IPS-11a (cell line): ENCODE results near the gene COL4A1.

Experiments used
- H3K4me3 ChIP-seq: one replicate; pipeline ENCODE4 v1.5.1; 2013; ENCODE audit warnings: low read depth, low read length, control low read depth

COL4A1 gene

GRCh38 chr13:110179116-110179856, 127.7 kb downstream of the COL4A1 start:
- H3K4me3 ChIP-seq = no peak overlapping the region

DNA sequence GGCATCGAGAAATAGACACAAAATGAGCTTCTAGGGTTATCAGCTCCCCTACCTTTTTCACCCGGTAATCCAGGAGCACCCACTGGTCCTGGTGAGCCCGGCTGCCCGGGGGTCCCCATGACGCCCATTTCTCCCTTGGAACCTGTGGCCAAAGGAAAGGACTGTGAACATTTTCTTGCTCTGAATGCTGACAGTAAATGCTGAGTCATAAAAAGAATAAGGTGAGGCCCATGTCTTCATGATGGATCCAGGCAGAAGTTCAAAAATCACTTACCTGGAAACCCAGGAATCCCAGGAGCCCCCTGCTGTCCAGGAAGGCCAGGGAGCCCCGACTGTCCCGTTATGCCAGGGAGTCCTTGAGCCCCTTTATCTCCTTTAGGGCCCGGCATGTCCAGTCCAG, 129.2 kb downstream of the COL4A1 start:
- no peak overlapping the region for H3K4me3 ChIP-seq

DNA sequence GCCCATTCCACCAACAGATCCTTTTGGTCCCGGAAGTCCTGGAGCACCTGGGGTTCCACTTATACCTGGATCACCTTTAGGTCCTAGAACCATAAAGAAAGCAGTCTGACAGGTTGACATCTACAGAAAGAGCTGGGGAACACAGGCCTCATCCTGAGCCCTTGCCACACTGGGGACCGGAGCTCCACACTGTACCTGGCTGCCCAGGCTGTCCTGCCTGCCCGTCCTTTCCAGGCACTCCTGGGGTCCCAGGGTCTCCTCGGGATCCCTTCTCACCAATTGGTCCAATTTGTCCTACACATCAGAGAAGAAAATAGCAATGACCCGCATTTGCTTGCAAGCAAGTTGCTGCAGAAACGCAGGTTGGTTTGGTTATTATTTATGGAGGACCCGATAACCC, 130.5 kb downstream of the COL4A1 start:
- no peak overlapping the region for H3K4me3 ChIP-seq

DNA sequence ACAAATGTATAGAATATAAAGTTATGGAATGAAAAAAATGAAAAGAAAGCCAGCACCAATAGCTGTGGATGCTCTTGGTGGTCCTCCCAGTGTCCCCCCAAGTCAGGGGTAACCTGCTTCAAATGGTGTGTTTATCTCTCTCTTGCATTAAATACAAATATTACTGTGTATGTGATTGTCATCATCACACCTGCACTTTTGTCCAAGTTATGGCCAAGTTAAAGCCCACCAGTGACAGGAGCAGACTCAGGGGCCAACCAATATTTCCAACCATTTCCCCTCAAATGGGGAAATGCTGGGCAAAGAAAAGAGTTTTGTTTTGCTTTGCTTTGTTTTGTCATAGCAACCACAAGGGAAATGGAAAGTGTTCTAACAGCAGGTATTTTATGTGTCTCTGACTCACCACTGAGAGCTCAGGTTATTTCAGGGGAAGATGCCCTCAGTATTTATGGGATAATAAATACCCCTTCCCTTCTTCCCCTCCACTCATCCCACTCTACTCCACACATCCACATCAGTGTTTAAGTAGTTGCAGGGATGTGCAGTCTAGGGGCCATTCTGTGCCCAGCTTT, 133.6 kb downstream of the COL4A1 start:
- no peak overlapping the region for H3K4me3 ChIP-seq

DNA sequence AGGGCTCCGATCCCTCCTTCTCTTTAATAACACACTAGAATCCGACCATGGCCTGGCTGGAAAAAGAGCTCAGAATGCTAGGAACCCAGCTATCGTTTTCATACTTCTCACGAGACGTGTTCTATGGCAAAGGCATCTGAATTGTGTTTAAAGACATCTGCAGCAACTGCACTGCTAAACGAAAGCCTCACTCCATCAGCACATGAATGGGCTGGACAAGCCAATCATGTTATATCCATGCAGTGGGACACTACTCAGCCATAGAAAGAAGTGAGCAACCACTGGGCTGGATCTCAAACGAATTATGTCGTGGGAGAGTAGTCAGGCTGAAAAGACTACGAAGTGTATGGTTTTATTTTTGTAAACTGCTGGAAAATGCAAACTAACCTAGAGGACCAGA, 136.1 kb downstream of the COL4A1 start:
- H3K4me3 ChIP-seq = no peak overlapping the region

DNA sequence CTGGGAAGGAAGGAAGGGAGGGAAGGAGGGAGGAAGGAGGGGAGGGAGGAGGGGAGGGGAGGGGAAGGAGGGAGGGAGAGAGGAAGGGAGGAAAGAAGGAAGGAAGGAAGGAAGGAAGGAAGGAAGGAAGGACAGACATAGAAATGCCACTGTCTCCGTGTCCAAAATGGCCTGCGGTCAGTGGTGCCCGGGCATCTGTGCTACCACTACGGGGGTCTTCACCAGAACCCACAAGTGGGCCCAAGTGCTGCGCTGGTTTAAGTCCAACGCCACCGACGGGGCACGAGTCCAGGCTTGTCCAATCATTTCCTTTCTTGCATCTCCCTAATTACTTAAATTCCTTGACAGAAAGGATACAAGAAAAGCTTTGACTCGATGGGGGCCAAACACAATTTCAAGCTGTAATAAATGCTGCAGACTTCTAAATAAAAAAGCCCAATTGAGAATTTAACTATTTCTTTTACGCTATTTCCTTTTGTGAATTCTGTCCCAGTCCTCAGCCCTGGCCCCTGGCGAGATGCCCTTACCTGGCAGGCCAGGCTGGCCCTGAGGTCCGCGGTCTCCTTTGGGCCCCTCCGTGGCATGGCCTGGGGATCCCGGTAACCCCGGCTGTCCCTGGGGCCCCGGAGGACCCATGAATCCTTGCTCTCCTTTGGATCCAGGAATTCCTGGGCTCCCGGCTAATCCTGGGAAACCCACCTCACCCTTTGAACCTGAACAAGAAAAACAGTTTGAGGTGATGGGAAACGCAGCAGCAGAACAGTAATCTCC, 136.8 kb downstream of the COL4A1 start:
- no peak overlapping the region for H3K4me3 ChIP-seq

DNA sequence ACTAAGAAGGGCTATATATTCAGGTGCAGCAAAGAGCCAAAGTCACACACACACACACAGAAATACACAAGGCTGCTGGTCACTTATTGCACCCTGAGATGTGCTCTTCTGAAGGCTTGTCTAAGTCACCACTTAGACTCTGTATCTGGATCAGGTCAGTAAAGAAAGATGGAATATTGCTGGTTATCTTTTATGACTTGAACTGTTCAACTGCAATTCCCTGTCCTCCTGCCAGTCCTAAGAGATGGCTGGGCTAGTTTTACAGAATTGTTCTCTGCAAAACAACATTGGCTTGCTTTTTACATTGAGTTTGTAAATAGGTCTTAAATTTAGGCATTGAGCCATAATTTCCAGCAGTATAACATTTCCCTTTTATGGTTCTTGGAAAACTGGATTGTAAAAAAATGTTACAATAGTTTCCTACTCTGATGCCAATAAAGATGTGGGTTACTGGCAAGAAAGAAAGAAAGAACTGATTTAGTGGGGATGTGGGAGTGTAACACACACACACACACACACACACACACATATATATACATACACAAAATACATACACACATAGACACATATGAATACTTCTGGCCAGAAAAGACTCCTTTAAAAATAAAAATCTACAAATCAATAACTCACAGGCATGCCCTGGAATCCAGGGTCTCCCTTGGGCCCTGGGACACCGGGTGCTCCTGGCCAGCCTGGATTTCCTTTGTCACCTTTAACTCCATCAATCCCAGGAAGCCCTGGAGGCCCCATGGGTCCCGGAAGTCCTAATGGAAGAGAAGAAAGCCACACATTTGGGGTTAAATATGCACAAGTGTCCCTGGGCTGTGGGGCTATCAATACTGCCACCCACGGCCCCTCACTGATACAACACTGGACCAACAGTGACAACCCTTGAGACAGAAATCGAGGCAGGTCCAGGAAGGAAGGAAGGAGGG, 137.7 kb downstream of the COL4A1 start:
- no peak overlapping the region for H3K4me3 ChIP-seq

DNA sequence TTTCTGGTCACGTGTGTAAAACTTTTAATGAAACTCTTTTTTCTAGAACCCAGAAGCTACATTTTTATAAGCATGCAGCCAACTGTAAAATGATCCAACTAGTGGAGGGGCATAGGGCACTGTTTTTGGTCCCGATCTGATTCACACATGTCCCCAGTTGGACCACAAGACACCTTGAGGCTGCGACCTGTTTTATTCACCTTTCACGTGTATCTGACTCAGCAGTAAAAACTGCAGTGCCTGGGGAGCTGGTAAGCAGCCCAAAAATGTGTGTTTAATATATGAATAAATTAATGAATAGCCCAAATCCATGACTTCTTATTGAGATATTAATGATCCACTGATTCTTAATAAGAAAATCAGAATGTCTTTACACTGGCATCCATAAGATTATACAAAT, 140.4 kb downstream of the COL4A1 start:
- no peak overlapping the region for H3K4me3 ChIP-seq

DNA sequence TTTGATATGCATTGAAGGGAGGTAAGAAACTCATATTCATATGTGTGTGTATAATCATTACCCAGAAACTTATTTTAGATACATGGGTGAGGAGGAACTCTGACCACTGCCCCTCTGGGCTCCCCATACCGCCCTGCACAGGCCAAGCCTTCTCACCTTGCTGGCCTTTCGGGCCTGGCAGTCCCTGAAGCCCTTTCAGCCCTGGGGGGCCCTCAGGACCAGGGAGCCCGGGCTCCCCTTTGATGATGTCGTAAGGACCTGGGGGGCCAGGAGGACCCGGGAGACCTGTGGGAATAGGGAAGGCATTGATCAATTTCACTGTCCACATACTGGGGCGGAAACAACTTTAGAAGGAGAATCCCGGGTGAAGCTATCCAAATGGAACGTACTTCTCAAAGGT, 142.3 kb downstream of the COL4A1 start:
- H3K4me3 ChIP-seq = no peak overlapping the region

DNA sequence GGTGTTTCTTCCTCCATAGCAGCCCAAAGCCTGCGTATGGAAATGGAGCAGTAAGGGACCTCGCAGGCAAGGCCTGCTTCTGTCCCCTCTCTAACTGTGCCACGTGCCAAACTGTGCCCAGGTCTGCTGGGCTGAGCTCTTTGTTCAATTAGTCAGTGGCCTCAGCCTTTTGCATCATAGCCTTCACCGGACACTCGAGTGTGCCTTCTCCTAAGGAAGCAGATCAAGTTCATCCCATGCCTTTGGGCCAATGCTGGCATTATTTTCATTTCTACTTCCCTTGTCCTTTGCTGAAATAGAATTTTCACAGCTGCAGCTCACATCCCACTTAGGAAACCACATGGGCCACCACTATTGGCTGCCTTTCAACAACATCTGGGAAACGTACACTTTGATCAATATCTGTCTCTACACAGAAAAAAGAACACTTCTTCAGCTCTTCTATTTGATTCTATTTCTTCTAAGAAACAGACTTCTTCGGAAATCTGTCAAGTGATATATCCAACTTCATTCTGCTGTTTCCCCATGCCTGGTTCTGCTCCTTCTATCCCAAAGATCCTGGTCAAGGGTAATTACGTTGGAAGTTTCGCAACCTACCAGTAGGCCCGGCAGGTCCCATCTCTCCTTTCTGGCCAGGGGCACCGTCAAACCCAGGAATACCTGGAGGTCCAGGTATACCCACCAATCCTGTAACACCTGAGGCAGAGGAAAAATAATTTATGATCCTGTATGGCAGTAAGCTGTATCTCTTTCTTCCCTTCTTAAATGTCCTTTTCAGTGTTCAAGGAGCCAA, 143.9 kb downstream of the COL4A1 start:
- no peak overlapping the region for H3K4me3 ChIP-seq

- H3K4me3 ChIP-seq = no peak overlapping the region
Observed at GRCh38 chr13:110162053-110162452, 144.9 kb downstream of the COL4A1 start.

DNA sequence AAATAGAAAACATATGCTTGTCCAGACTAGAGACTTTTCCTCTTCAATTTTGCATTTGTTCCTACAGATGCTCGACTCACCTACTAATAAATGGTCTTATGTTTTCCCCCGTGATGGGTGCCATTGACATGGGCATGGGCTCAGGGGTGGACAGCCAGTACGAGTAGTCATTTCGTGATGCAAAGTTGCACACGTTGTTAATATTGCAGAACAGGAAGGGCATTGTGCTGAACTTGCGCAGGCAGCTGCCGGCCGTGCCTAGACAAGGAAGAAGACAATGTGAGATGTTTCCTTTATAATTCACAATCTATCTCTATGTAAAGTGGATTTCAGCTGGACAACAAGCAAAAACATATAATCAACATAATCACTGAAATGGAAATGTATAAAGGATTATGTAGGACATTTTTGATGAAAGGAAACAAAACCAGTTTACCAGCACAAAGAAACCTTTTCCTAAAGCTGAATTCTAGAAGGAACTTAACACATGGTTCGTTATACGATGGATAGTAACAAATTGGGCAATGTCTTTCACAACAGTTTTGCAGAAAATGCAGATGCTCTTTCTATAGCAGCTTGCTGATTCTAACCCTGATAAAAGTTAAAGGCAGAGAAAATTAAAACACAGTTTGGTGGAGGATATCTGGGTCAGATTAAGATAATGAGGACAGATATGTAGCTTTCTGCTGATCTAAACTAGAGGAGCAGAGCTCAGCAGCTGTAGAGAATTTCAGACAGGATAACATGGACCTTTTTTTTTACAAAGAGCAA, 145.7 kb downstream of the COL4A1 start:
- H3K4me3 ChIP-seq = no peak overlapping the region

DNA sequence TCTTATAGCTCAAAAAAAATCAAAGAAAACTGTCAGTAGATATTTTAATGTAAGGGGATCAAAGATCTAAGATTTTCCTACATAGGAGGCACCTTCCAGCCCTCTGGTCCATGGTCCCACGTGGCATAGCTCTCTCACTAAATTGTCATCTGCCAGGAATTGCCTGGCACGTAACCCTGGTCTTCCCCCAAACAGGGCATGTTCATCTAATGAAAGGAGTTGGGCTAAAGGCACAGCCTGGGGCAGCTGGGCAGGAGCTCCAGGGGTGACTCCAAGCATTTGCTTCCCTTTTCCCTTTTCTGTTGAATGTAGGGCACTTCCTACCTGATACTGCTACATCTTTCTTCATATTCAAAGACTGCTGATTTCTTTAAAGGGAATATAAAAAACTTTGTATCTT, 148.7 kb downstream of the COL4A1 start:
- H3K4me3 ChIP-seq = no peak overlapping the region

GRCh38 chr13:110157718-110158117, 149.2 kb downstream of the COL4A1 start:
- H3K4me3 ChIP-seq = no peak overlapping the region

DNA sequence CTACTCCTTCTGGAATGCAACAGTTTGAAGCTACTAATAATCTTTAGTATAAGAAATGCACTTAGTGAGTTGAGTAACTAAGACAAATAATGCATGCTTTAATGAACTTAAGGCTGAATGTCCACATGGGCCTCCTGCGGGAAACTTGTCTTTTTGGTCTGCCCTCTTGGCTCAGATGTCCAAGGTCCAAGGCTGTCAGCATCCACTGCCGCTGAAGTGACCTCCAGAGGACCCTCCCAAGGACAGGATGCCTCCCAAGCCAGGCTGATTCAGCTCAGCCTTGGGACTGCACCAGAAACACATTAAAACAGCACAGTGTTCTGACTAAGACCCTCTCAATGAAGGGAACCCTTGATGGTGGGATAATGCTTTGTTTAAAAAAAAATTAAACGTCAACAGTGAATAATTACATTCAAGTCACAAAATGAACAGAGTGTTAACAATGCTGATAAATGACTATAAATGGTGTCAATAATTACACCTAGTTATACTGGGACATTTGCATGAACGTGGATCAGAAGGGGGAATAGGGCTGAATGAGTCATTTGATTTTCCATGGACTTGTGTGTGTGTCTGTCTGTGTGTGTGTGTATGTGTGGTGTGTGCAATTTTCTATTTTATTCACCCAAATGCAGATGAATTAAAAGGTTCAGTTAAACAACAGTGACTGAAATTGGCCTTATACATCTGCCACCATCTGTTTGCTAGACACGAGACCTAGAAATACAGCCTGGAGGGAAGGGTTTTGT, 150.5 kb downstream of the COL4A1 start:
- H3K4me3 ChIP-seq = no peak overlapping the region

DNA sequence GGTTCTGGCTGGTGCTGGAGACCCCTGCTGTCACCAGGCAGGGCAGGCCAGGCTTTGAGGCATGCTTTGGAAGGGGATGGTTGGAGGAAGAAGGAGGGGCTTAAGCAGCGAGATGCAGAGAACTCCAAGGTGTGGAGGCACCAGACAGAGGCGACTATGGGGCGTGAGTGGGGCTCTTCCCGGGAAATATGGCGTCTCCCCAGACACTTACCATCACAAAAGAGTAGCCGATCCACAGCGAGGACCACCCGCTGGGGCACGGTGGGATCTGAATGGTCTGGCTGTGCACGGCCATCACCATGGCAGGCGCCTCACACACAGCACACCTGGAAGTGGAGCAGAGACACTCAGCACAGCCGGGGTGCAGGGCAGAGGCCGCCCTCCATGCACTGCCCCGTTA, 151.9 kb downstream of the COL4A1 start:
- no peak overlapping the region for H3K4me3 ChIP-seq

GRCh38 chr13:110154410-110154933, 152.5 kb downstream of the COL4A1 start:
- H3K4me3 ChIP-seq = no peak overlapping the region

- H3K4me3 ChIP-seq = no peak overlapping the region
Observed at GRCh38 chr13:110152351-110152750, 154.6 kb downstream of the COL4A1 start.

- no peak overlapping the region for H3K4me3 ChIP-seq
Observed at GRCh38 chr13:110151462-110151861, 155.5 kb downstream of the COL4A1 start.
